Uterus (tissue), 4 donors: ENCODE results near the gene FOXD3. TPM values are rescaled to one million over a fixed set of nuclear protein-coding genes. Genes with fewer than 3 reads are reported as not detected.

Experiments used
- DNase-seq, 2 donors: peaks; one replicate each; pipeline ENCODE4 v3.0.0-alpha.2; 2019 to 2020
- H3K27ac ChIP-seq, 2 donors: fragments of 200-600 bp; sonication (generic); 1 replicate in 1 of 2; 2 replicates in 1 of 2; pipeline ENCODE4 v1.5.1; 2016 to 2018
- H3K27me3 ChIP-seq, 2 donors: fragments of 200-600 bp; sonication (generic); one replicate each; pipeline ENCODE4 v1.5.1; 2018 to 2019; ENCODE audit warnings: control low read depth in 1 of 2
- H3K36me3 ChIP-seq, 2 donors: fragments of 200-600 bp; sonication (generic); one replicate each; pipeline ENCODE4 v1.5.1; 2019; ENCODE audit warnings: control low read depth in 1 of 2
- H3K4me1 ChIP-seq, 2 donors: fragments of 200-600 bp; sonication (generic); one replicate each; pipeline ENCODE4 v1.5.1; 2018 to 2019; ENCODE audit warnings: control low read depth in 1 of 2
- H3K4me3 ChIP-seq, 2 donors: fragments of 200-600 bp; sonication (generic); 1 replicate in 1 of 2; 2 replicates in 1 of 2; pipeline ENCODE4 v1.5.1; 2018 to 2019; ENCODE audit warnings: mild to moderate bottlenecking in 1 of 2
- H3K9me3 ChIP-seq, 2 donors: fragments of 200-600 bp; sonication (generic); one replicate each; pipeline ENCODE4 v1.5.1; 2019; ENCODE audit warnings: control low read depth in 1 of 2
- CTCF ChIP-seq, 4 experiments: fragments of 200-600 bp in 2 of 4; fragments of 450-650 bp in 2 of 4; sonication (generic) in 2 of 4; IDR thresholded peaks; one replicate each; pipeline ENCODE4 v1.5.1; 2016 to 2019; ENCODE audit warnings: antibody characterized with exemption in 4 of 4, mild to moderate bottlenecking in 2 of 4, moderate library complexity in 1 of 4
- POLR2A ChIP-seq, 2 donors: fragments of 450-650 bp; IDR thresholded peaks; one replicate each; pipeline ENCODE4 v1.6.1; 2016; ENCODE audit warnings: antibody characterized with exemption in 2 of 2, mild to moderate bottlenecking in 1 of 2, moderate library complexity in 1 of 2
- intact Hi-C: fragments of 100-400 bp; cut with DNase I; formaldehyde crosslinking; loops from one replicate; pipeline ENCODE4 v1.15.1; 2023; ENCODE audit warnings: low total_unique reads
- total RNA-seq, 4 donors: library from RNA; depleted of rRNA in 3 of 4; stranded (reverse); fragments of >200 nt in 3 of 4; gene quantifications; one replicate each; pipeline versions ENCODE4 v1.1.0 to v1.2.4, GENCODE V29; 2014 to 2023
- donor health status: DM: yes; HTN: yes; CAD: no.

Gene FOXD3
- total RNA-seq, 4 donors from 2014 or later = 0.34 to 1.4 TPM; not detected in 2

- Histone ChIP-seq H3K27ac (no peak overlapping the region), H3K4me1 (no peaks in the 10 kb centered on the region), H3K36me3 (no peaks in the 10 kb centered on the region), H3K4me3 (no peak overlapping the region), H3K9me3 (no peaks in the 10 kb centered on the region), H3K27me3 (peaks cover 0 to 6% of the 10 kb centered on the region in 2 donors)
- DNase-seq = no peak
- intact Hi-C loops = no loop called here
- TF ChIP-seq POLR2A (IDR thresholded peaks at IDR 0.05) (no peak), CTCF (IDR thresholded peaks at IDR 0.05) (no peak)
Observed at GRCh38 chr1:63276624-63277023, 45.7 kb upstream of the FOXD3 start.

- H3K27ac ChIP-seq = no peak overlapping the region
- H3K9me3 ChIP-seq = no peaks in the 10 kb centered on the region
- no peaks in the 10 kb centered on the region for H3K4me1 ChIP-seq
- no peaks in the 10 kb centered on the region for H3K36me3 ChIP-seq
- TF ChIP-seq POLR2A (IDR thresholded peaks at IDR 0.05) (no peak), CTCF (IDR thresholded peaks at IDR 0.05) (no peak)
- H3K27me3 ChIP-seq = peaks cover 0 to 6% of the 10 kb centered on the region in 2 donors
- intact Hi-C loops = no loop called here
- DNase-seq = no peak
- H3K4me3 ChIP-seq = no peak overlapping the region
Observed at GRCh38 chr1:63277195-63278192, 44.9 kb upstream of the FOXD3 start.

- no peak for DNase-seq
- H3K4me1 ChIP-seq = no peaks in the 10 kb centered on the region
- H3K27me3 ChIP-seq = no peaks in the 10 kb centered on the region
- TF ChIP-seq POLR2A (IDR thresholded peaks at IDR 0.05) (no peak), CTCF (IDR thresholded peaks at IDR 0.05) (no peak)
- H3K36me3 ChIP-seq = no peaks in the 10 kb centered on the region
- no peaks in the 10 kb centered on the region for H3K9me3 ChIP-seq
- intact Hi-C loops = no loop called here
- H3K27ac ChIP-seq = no peak overlapping the region
- no peak overlapping the region for H3K4me3 ChIP-seq
Observed at GRCh38 chr1:63281753-63282152, 40.6 kb upstream of the FOXD3 start.

- intact Hi-C loops = no loop called here
- H3K9me3 ChIP-seq = peaks cover 0 to 6% of the 10 kb centered on the region in 2 donors
- no peaks in the 10 kb centered on the region for H3K27me3 ChIP-seq
- H3K4me1 ChIP-seq = no peaks in the 10 kb centered on the region
- no peaks in the 10 kb centered on the region for H3K36me3 ChIP-seq
- H3K4me3 ChIP-seq = no peak overlapping the region
- DNase-seq = no peak
- no peak overlapping the region for H3K27ac ChIP-seq
- TF ChIP-seq POLR2A (IDR thresholded peaks at IDR 0.05) (no peak), CTCF (IDR thresholded peaks at IDR 0.05) (no peak)
Observed at GRCh38 chr1:63289135-63289534, 33.2 kb upstream of the FOXD3 start.
